GM21619 (cell line): ENCODE results near the gene PITPNC1.
"Not testable (repeated sequence)": the region's sequence is repeated elsewhere in the genome, so short reads cannot be mapped to it uniquely, and the experiment has no call there.

Experiments
- ATAC-seq: cut with Tn5 transposase; IDR thresholded peaks from one replicate; pipeline ENCODE4 v1.9.1; 2021; ENCODE audit not compliant: unreplicated experiment

The PITPNC1 gene

DNA sequence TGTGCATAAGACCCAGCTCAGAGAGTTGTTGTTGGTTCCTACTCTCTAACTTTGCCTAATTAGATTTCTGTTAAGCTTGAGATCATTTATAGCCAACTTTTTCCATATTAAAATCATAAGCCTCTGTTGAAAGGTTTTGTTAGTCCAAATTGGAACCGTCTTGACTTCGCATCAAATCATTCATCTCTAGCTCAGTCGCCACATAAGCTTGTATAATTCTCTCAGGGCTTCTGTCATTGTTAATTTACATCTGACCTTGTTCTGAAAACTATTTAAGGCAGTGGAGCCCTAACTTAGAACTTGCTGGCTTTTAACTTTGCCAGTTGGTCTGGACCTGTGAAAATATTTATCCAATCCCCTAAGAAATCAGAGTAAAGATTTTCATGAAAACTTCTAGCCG is 107.2 kb downstream of the PITPNC1 start:
- no peak for ATAC-seq

DNA sequence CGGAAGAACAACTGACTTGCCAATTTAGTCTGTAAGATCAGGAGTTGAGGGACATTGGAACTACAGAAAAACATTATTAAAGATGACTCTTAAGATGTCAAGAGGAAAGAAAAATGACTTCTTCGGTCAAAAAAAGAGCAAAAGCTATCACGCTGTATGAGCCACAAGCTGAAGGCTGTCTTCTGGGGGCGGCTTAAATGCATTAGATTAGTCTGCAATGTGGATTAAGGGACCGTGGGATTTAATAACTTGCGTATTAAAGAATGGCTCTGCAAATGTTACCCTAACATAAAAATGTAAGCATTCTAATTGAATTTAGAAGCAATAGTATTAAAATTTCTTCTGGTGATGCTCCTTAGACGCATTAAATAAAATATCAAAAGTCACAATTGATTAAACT is 108.6 kb downstream of the PITPNC1 start:
- no peak for ATAC-seq

DNA sequence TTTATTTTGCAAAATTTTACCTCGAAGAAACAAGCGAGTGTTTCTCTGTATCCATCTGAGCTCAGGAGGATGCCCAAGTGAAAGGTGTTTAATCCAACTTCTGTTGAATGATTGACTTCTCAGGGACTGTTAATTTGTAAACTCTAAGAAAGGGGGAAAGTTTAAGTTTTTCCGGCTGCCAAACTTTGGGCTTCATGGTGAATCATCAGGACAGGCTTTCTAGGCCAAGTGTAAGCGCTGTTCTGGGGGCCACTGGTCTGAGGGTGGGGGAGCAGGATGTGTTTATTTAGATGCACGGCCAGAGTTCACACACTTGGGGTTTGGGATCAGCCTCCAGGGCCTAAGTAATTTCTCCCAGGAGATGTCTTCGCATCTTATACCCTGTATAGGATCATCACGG is 110.4 kb downstream of the PITPNC1 start:
- ATAC-seq = no peak

DNA sequence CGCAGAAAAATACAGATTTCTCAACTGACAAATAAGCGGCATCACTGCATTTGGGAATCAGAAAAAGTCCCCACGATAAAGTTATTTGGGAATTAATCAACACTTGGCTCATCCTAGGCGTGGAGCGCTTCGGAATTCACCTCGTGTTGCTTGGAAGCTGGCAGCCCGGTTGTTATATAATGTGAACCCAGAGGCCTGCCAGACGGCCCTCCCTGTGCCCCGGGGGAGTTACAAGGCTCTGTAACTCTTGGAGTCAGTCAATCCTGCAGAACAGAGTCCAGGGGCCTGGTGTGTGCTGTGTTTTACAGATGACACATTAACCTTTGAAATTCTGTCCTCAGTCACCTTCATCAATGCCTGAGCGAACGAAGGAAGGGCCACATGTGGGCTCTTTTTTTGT is 111.1 kb downstream of the PITPNC1 start:
- no peak for ATAC-seq

DNA sequence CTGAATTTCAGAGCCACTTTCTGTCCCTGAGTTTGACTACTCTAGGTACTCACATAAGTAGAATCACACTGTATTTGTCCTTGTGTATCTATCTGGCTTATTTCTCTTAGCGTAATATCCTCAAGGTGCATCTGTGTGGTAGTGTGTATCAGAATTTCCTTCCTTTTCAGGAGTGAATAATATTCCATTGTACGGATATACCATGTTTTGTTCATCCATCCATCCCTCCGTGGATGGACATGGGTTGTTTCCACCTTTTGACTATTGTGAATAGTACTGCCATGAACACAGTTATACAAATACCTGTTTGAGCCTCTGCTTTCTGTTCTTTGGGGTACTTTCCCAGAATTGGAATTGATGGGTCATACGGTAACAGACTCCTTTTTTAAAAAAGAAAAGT is 111.7 kb downstream of the PITPNC1 start:
- ATAC-seq = no peak

DNA sequence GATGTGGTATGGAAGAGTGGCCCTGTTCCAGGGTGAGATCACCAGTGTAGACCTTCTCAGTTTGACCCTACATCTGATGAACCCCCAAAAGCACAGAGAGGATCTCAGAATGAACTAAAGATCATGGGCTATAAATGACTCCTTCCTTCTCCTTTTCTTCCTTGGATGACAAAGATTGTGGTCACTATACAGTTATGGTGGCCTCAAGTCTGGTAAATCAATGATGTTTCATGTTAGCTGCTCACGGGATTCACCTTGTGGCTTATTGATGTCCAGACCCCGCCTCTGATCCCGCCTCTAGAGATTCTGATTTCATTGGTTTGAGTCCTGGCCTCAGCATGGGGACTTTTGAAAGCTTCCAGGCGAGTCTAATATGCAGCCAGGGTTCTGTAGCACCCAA is 112.2 kb downstream of the PITPNC1 start:
- no peak for ATAC-seq

DNA sequence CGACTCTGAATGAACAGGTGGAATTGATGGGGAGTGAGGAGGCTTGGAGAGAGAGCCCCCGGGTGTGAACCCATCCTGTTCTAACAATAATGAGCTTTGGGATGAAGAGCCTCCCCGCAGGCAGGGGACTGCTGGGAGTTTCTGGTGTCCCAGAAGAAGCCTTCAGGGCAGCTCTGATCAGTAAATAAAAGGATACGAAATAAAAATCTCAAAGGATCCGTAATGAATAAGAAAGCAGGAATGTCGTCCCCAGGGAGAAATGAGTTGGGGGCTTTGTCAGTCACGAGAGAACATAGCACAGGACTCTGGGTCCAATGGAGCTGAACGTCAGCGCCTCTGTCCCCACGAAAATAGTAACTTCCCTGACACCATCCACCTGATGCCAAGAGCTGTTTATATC is 113.4 kb downstream of the PITPNC1 start:
- ATAC-seq = no peak

DNA sequence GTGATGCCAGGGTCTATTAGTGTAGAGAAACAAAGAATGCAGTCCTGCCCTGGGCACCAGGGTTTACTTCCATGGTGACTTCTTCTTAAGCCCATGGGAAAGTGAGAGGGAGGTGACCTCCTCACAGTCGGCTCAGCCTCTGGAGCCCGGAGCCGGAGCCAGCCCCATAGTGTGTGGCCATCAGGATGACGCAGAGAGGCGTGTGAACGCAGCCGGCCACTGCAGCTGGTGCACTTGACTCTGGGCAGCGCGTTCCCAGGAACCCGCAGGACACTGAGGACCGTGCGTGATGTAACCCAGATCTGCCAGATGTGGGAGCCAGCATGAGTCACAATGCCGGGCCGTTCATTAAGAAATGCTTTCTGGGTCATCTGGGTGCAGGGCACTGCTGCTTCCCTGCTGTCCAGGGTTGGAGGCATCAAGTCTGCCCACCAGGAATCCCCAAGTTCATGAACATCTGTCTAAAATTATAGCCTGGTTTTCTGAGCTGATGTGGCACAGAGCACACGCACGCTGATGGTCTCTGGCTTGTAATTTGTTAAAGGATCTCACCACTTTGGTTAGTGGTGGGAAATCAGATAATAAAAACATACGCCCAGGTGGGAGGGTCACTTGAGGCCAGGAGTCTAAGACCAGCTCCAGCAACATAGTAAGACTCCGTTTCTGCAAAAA is 114.1 kb downstream of the PITPNC1 start:
- no peak for ATAC-seq

DNA sequence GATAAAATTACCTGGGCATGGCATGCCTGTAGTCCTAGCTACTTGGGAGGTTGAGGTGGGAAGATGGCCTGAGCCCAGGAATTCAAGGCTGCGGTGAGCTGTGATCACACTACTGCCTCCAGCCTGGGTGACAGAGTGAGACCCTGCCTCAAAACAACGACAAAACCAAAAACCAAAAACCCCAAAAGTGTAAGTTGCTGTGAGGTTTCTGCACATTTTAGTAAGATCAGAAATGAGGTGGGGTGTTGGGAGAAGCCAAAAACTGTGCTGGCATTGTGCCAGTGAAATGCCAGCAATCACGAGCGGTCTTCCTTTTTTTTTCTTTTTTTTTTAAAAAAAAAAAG is 114.6 kb downstream of the PITPNC1 start:
- ATAC-seq = no peak

DNA sequence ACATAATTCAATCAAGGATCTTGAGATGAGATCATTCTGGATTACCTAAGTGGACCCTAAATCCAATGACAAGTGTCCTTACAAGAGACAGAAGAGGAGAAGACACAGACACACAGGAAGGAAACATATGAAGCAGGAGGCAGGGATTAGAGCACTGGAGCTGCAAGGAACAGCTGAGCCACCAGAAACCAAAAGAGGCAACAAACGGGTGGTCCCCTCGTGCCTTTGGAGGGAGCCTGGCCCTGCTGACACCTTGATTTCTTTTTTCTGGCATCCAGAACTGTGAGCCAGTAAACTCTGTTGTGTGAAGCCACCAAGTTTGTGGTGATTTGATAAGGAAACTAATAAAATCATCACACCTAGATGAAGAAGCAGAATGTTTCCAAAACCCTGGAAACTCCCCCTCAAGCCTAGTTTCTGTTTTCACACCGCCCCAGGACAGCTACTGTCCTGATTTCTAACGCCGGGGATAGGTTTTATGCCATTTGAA is 115.2 kb downstream of the PITPNC1 start:
- ATAC-seq = no peak

DNA sequence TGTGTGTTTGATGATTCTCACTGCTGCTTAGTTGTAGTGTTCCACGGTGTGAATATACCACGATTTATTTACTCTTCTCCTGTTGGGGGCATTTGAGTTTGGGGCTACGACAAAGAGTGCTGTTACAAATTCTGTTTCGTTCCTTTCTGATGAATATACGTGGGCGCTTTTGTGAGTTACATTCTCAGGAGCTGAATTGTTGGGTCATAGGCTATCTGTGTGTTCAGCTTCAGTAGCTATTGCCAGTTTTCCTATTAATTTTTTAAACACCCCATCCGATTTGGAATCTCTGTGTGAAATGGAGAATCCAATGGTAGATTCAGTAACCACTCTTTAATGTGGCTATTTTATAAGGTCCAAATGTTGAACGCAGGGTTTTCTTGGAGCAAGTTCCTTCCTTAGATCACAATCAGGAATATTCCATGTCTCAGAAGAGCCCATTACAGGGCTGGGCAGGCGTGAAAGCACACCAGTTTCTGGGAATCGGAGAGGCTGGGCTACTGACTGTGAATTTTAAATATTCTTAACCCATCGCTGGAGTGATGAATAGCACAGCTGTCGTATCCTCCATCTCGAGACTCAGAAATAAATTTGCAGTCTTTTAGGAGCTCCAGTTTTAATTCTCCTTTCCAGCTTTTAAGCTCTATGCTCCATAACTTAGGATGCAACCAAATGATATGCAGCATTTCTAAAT is 115.9 kb downstream of the PITPNC1 start:
- ATAC-seq = no peak

DNA sequence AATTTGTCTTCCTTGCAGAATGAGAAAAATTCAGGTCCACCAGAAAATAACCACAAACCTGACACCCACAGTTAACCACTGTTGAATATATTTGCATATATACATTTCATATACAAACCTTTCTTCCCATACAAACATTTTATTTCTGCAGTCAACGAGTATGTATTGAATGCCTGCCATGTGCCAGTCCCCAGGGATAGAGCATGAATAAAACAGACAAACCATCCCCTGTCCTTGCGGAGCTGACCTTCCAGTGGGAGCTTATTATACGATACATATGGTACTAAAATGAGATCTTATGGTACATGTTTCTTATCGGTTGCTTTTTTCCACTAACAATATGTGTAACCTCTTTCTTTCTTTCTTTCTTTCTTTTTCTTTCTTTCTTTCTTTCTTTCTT is 116.7 kb downstream of the PITPNC1 start:
- no peak for ATAC-seq

DNA sequence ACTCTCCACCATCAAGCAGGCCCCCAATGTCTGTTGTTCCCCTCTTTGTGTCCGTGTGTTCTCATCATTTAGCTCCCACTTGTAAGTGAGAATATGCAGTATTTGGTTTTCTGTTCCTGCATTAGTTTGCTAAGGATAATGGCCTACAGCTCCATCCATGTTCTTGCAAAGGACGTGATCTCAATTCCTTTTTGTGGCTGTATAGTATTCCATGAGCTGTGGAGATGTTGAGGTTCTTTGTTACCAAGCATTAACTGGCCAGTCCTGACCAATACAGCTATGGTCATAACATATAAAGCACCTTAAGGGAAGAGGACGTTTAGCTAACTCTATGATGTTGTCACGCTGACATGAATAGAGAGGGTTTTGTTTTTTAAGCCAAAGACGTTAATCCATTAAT is 118.5 kb downstream of the PITPNC1 start:
- not testable (repeated sequence) for ATAC-seq

DNA sequence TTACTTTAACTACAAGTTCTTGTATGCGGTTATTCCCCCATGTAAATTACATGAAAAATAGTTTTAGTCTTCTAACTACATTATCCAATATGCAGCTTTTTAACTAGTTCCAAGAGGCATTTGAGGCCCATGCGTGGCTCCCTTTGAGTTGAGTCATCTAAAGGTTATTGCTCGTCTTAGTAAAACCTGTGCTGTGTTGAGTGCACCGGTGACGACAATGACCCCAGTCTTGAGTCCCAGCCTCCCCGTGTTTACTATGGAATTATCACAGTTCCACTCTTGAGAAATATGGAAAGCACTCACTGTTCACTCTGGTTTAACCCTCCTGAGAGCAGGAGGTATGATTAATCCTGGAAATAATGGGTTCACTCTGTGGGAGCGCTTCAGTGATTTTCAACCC is 119.2 kb downstream of the PITPNC1 start:
- ATAC-seq = no peak

DNA sequence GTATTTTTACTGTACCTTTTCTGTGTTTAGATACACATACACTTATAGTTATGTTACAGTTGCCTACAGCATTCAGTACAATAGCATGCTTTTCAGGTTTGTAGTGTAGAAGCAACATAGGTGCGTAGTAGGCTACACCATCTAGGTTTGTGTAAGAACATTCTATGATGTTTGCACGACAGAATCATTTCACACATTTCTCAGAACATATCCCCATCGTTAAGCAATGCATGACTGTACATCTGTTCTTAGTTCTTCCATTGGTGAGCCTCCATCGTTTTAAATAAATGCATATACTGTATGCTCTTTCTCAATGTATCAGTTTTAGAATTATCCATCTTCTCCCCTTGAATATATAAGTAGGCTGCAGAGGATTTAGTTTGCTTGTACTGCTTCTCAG is 122.6 kb downstream of the PITPNC1 start:
- ATAC-seq = no peak

DNA sequence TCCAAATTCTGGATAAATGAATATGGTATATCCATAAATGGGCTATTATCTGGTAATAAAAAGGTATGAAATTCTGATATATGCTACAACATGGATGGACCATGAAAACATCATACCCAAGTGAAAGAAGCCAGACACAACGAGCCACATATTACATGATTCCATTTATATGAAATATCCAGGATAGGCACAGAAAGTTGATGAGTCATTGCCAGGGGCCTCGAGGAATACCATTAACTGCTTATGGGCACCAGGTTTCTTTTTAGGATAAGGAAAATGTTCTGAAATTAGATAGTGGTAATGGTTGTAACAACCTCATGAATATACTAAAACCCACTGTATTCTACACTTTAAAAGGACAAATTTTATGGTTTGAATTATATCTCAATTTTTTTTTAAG is 123.2 kb downstream of the PITPNC1 start:
- ATAC-seq = no peak

DNA sequence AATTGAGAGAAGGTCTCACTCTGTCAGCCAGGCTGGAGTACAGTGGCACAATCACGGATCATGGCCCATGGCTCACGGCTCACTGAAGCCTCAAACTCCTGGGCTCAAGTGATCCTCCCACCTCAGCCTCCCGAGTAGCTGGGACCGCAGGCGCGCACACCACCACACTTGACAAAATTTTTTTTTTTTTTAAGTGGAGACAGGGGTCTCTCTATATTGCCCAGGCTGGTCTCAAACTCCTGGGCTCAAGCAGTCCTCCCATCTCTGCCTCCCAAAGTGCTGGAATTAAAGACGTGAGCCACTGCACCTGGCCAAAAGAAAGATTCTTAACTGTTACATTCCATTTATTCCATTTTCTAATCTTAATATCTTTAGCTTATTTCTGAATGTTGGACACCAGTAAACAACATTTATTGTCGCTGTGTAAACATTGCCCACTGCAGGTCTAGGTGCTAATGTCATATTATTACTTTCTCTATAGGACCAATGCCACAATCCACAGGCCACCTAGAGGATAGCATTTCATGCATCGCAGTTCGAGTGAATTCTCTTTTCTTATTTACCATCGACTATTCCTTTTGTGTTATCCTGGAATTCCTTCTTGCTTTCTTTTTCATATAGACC is 123.7 kb downstream of the PITPNC1 start:
- no peak for ATAC-seq

DNA sequence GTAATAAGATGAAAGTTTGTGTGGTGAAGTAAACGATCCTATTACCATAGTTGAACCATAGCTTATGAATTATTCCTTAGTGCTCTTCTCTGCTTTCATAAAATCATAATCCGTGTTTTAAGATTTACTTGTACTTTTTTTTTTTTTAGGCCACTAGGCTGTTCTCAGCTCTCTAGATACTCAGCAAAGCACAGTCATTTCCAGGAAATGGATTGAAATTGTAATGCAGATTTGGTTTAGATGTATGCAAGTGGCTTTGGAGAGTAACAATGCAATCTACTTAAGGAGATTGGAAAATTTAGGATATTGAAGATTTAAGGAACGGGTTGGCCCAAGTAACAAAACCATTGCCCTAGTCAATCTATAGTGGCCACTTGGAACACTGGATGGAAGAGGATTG is 125.1 kb downstream of the PITPNC1 start:
- ATAC-seq = no peak

DNA sequence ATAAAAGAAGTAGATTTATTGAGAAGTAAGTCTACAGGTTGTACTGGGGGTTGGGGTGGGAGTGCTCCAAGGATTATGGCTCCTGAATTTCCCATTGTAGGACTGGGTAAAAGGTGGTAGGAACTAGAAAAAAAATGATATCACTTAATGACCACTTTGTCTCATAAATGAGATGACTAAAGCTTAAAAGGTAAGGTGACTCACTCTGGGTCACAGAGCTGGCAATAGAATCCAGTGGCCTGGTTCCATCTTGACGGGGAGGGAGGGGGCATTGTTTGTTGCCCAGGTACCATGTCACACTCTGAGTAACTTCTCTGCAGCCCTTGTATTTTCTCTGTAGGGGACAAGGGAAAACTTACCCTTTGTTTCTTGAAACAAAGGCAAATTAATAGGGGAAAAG is 126.1 kb downstream of the PITPNC1 start:
- ATAC-seq = no peak

DNA sequence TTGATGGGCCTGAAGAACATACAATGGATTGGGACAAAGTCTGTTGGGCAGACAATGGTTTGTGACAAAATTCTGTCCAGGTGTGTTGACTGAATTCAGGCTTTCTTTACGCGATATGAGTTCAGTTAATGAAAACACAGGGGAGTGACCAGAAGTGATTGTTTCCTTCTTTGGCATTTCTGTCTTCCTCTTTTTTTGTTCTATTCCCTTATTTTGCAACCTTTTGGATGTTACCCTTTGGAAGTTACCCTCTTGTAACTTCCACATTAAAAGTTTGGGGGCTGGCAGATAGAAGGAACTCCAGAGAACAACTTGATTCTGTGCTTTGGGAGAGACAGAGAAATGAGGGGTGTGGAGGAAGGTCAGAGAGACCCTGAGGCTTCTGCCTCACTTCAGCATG is 126.7 kb downstream of the PITPNC1 start:
- no peak for ATAC-seq

DNA sequence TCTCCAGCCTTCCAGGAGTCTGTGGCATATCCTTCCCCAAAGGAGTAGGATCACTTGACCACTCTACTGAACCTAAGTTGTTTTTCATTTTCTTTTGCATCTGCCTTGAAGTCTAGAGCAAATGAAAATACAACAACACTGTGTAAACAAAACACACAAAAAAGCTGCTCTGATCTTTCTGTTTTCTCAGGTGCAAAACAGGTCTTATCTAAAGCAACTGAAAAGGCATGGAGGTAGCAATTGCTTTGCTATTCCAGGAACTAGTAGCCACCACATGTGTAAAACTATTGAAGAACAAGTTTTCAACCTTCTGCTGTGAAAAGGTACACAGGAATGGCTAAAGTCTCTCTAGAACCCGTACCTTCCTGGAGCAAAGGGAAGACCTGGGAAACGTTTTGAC is 127.1 kb downstream of the PITPNC1 start:
- no peak for ATAC-seq

DNA sequence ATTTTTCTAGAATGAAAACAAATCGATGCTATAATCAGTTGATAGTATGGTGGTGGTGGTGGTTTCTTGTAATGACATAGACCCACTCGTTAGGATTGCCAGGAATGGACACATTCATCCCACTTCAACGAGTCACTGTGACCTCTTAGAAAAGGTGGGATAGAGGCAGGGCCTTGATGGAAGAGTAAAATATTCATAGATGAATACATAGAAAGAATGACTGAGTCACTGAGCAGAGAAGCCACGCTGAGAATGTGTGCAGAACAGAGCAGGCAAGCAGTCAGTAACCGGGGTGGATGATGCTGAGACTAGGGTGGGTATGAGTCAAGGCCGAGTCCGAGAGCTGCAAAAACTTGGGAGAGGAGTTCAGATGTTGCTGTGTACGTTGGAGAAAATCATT is 129.9 kb downstream of the PITPNC1 start:
- no peak for ATAC-seq
